Lung (tissue), 12 donors: ENCODE measurements around the gene KIAA0040. TPM values are rescaled to one million over a fixed set of nuclear protein-coding genes. Genes with fewer than 3 reads are reported as not detected.
A peak's percentile ranks its signal among the peaks of the same experiment; 100 is the strongest.

ENCODE experiments used
- ATAC-seq: fragments of 200-7000 bp; cut with Tn5 transposase; one replicate; pipeline ENCODE4 v1.9.1; 2020; ENCODE audit warnings: moderate number of reproducible peaks; ENCODE audit not compliant: insufficient read depth, low FRiP score
- DNase-seq, 3 donors: peaks; one replicate each; pipeline ENCODE4 v3.0.0-alpha.2; 2013 to 2017
- H3K27ac ChIP-seq, 2 donors: one replicate each; pipeline ENCODE4 v1.5.1; 2013; ENCODE audit warnings: mild to moderate bottlenecking in 2 of 2, moderate library complexity in 2 of 2, control low read depth in 1 of 2, inconsistent platforms in 1 of 2, low read depth in 1 of 2, low read length in 1 of 2
- H3K27me3 ChIP-seq, 3 donors: one replicate each; pipeline ENCODE4 v1.5.1; 2013; ENCODE audit warnings: low read length in 2 of 3; ENCODE audit not compliant: control insufficient read depth in 3 of 3, insufficient read depth in 3 of 3
- H3K36me3 ChIP-seq, 4 donors: one replicate each; pipeline ENCODE4 v1.5.1; 2013; ENCODE audit warnings: low read length in 4 of 4, mild to moderate bottlenecking in 1 of 4, moderate library complexity in 1 of 4; ENCODE audit not compliant: control insufficient read depth in 4 of 4, insufficient read depth in 4 of 4
- H3K4me1 ChIP-seq, 5 donors: one replicate each; pipeline ENCODE4 v1.5.1; 2013; ENCODE audit warnings: low read length in 5 of 5, mild to moderate bottlenecking in 2 of 5, moderate library complexity in 1 of 5; ENCODE audit not compliant: control insufficient read depth in 5 of 5, insufficient read depth in 5 of 5
- H3K4me3 ChIP-seq: one replicate; pipeline ENCODE4 v1.5.1; 2013; ENCODE audit warnings: mild to moderate bottlenecking, control low read depth, moderate library complexity
- H3K9ac ChIP-seq, 2 donors: one replicate each; pipeline ENCODE4 v1.5.1; 2013; ENCODE audit warnings: low read length in 2 of 2, control low read depth in 1 of 2; ENCODE audit not compliant: insufficient read depth in 1 of 2
- H3K9me3 ChIP-seq, 4 donors: one replicate each; pipeline ENCODE4 v1.5.1; 2013; ENCODE audit warnings: low read length in 3 of 4, mild to moderate bottlenecking in 1 of 4, moderate library complexity in 1 of 4; ENCODE audit not compliant: control insufficient read depth in 4 of 4, insufficient read depth in 3 of 4
- CTCF ChIP-seq: IDR thresholded peaks from 2 replicates; pipeline ENCODE4 v1.5.1; 2012; ENCODE audit warnings: mild to moderate bottlenecking; ENCODE audit errors: control extremely low read depth, extremely low read depth
- WGBS, 2 donors: extraction: QIAGEN DNeasy Blood & Tissue Kit; methylation state at CpG; one replicate each; pipeline ENCODE4 v1.1.7; 2013; 5-methylcytosine and 5-hydroxymethylcytosine counted together
- polyA plus RNA-seq, 2 donors: library from polyadenylated mRNA; stranded (reverse); fragments of 200-250 nt; gene quantifications; one replicate each; pipeline ENCODE4 v1.2.1, GENCODE V29; 2013
- total RNA-seq, 2 donors: library from RNA; depleted of rRNA in 1 of 2; stranded (reverse); fragments of >200 nt in 1 of 2; gene quantifications; one replicate each; pipeline ENCODE4 v1.2.1, GENCODE V29; 2014 to 2021
- donor health status: control.
- donor health status: control.
- donor health status: Bipolar disorder and iron deficiency.
- donor health status: healthy.
- donor health status: DM: yes; HTN: yes; CAD: no.

Gene KIAA0040
- total and polyA plus RNA-seq, 4 donors, result 13.4 to 37.9 (median 29.5) TPM

- Histone ChIP-seq H3K36me3 (no peaks in the 10 kb centered on the region), H3K4me1 (peaks cover 0 to 72% (median 20%) of the 10 kb centered on the region in 5 donors), H3K27ac (peak overlapping the region in 1 of 2 donors; percentile 4), H3K27me3 (no peaks in the 10 kb centered on the region), H3K9me3 (no peaks in the 10 kb centered on the region), H3K4me3 (no peak overlapping the region), H3K9ac (no peak overlapping the region)
- DNase-seq (peak; percentile 81 to 95 (median 94)), ATAC-seq (no peak)
- no peak for TF ChIP-seq CTCF
- 61 to 91% methylated on average over 1 of the region's 1 CpG for WGBS, 2 donors
These were observed 63.4 kb downstream of the KIAA0040 start for GRCh38 chr1:175129182-175129581.

GRCh38 chr1:175128523-175128922 is 64.1 kb downstream of the KIAA0040 start:
- Histone ChIP-seq H3K27ac (peak overlapping the region in 1 of 2 donors; percentile 80), H3K9ac (no peak overlapping the region), H3K36me3 (no peaks in the 10 kb centered on the region), H3K4me3 (no peak overlapping the region), H3K27me3 (no peaks in the 10 kb centered on the region), H3K9me3 (no peaks in the 10 kb centered on the region), H3K4me1 (peaks cover 0 to 72% (median 20%) of the 10 kb centered on the region in 5 donors)
- DNase-seq, result peak in 1 of 3 donors; percentile 37
- no peak for ATAC-seq
- WGBS, 2 donors, result 68 to 78% methylated on average over 9 of the region's 9 CpGs
- no peak for TF ChIP-seq CTCF

- Histone ChIP-seq H3K27me3 (no peaks in the 10 kb centered on the region), H3K4me1 (peaks cover 0 to 67% (median 20%) of the 10 kb centered on the region in 5 donors), H3K36me3 (no peaks in the 10 kb centered on the region), H3K4me3 (no peak overlapping the region), H3K27ac (peak overlapping the region in 1 of 2 donors; percentile 30), H3K9ac (no peak overlapping the region), H3K9me3 (no peaks in the 10 kb centered on the region)
- TF ChIP-seq CTCF, result no peak
- no peak for DNase-seq
- ATAC-seq, result no peak
- WGBS, 2 donors, result 69 to 75% methylated on average over 6 of the region's 6 CpGs
These were observed 65.0 kb downstream of the KIAA0040 start for GRCh38 chr1:175127565-175127964.

- H3K27me3 ChIP-seq, result no peaks in the 10 kb centered on the region
- peaks cover 0 to 57% (median 20%) of the 10 kb centered on the region in 5 donors for H3K4me1 ChIP-seq
These were observed 66.2 kb downstream of the KIAA0040 start for GRCh38 chr1:175126347-175126746.

More at GRCh38 chr1:175126347-175126746, 66.2 kb downstream of the KIAA0040 start:
- Histone ChIP-seq H3K9me3 (no peaks in the 10 kb centered on the region), H3K36me3 (no peaks in the 10 kb centered on the region), H3K9ac (no peak overlapping the region), H3K27ac (peak overlapping the region in 1 of 2 donors; percentile 33), H3K4me3 (no peak overlapping the region)
- no peak for TF ChIP-seq CTCF
- peak in 1 of 3 donors; percentile 18 for DNase-seq
- ATAC-seq, result no peak
- 60 to 73% methylated on average over 4 of the region's 4 CpGs for WGBS, 2 donors
